Activated naive CD4-positive, alpha-beta T cell treated with anti-CD3 and anti-CD28 coated beads for 36 hours (primary cell): ENCODE results near the gene OAS3. TPM values are rescaled to one million over a fixed set of nuclear protein-coding genes. Genes with fewer than 3 reads are reported as not detected.
A peak's percentile ranks its signal among the peaks of the same experiment; 100 is the strongest.

Experiments
- CTCF ChIA-PET: fragments of 350-600 bp; sonication (Branson Sonifier 250); formaldehyde crosslinking; loops from one replicate; lab custom pipeline; 2021; ENCODE audit warnings: antibody characterized with exemption; lab: Charles Lee
- DNase-seq: peaks from one replicate; pipeline ENCODE4 v3.0.0-alpha.2; 2020
- H3K27ac Mint-ChIP-seq: one replicate; pipeline ENCODE4 v1.8.0; 2021; ENCODE audit warnings: mild to moderate bottlenecking, mixed read lengths
- H3K27me3 Mint-ChIP-seq: one replicate; pipeline ENCODE4 v1.8.0; 2021; ENCODE audit warnings: low read depth, mixed read lengths
- H3K36me3 Mint-ChIP-seq: one replicate; pipeline ENCODE4 v1.8.0; 2021; ENCODE audit warnings: low read depth, mixed read lengths
- H3K4me1 Mint-ChIP-seq: one replicate; pipeline ENCODE4 v1.8.0; 2021; ENCODE audit warnings: low read depth, mixed read lengths
- H3K4me3 Mint-ChIP-seq: one replicate; pipeline ENCODE4 v1.8.0; 2021; ENCODE audit warnings: mild to moderate bottlenecking, moderate library complexity, mixed read lengths
- H3K9me3 Mint-ChIP-seq: one replicate; pipeline ENCODE4 v1.8.0; 2021; ENCODE audit warnings: mixed read lengths
- intact Hi-C: fragments of 100-400 bp; cut with micrococcal nuclease; formaldehyde crosslinking; loops from one replicate; pipeline ENCODE4 v1.15.1; 2023
- total RNA-seq, 2 experiments: library from RNA; stranded (reverse); gene quantifications; one replicate each; pipeline ENCODE4 v1.2.3, GENCODE V29; 2021

OAS3 gene
- total RNA-seq, 2 experiments from 2014 or later: 26.1 to 28.0 TPM

DNA sequence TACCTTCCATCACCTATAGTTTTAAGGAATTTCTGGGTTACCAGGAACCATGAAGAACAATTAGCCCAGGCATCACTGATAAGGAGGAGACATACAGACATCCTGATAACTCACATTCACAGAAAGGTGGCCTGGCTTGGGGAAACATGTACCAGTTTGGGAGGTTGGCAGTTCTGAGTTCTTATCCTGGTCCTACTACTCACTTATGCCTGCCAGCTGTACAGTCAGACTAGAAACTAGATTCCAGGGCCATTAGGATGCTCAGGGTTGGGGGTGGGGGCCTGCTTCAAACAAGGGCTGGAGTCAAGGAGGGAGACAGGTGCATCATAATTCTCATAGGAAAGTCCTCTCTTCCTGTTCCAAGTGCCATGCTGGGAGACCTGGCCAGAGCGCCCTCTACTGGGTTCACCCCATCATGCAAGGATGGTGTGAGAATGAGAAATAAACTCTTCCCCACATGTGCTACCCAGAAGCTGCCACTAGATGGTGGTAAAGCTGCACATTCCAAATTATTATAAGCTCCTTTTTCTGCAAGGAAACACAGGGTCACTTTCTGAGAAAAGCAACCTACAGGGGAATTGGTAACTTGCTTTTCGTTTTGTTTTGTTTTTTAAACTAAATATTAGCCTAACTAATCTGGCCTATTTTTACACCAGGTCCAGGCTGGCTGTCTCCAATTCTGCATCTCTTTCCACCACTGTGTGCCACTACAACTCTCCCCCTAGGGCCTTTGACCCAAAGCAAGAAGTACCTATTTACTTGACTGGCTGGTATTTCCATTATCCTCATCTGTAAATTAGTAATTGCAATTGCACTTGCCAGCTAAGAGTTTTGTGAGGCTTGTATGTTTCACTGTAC is 54.5 kb downstream of the OAS3 start:
- Mint-ChIP-seq H3K9me3 (peaks cover 5% of the 10 kb centered on the region), H3K36me3 (peaks cover 83% of the 10 kb centered on the region), H3K27me3 (no peaks in the 10 kb centered on the region), H3K27ac (peak overlapping the region; percentile 22), H3K4me1 (peaks cover 28% of the 10 kb centered on the region), H3K4me3 (no peak overlapping the region)
- CTCF ChIA-PET: interaction anchor here (0.6 to 4.0 kb wide), 61 partner anchors 9 to 246 kb away, joined by 3 to 68 read pairs (median 4); partner anchors contain the start of genes OAS2 and OAS3
- DNase-seq: peak; percentile 88
- intact Hi-C loops: loop anchor here (1.0 to 2.0 kb wide), 3 partner anchors 39 to 161 kb away; no protein-coding TSS in a partner anchor

DNA sequence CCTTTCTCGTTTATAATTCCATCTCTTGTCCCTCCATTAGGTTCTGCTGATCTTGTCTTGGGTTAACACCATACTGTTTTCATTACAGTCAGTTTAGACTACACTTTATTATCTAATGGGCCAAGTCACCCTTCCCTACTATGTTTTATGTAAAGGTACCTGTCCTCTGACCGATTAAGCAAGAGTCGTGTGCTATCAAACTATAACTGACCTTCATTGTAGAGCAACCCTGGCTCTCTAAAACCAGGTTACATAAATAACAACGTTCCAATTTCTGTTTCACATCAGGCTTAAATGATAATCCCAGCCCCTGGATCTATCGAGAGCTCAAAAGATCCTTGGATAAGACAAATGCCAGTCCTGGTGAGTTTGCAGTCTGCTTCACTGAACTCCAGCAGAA is 56.7 kb downstream of the OAS3 start:
- CTCF ChIA-PET: interaction anchor here (0.9 to 4.0 kb wide), 3 partner anchors 12 to 94 kb away, joined by 5 to 30 read pairs (median 29); no protein-coding TSS in a partner anchor

DNA sequence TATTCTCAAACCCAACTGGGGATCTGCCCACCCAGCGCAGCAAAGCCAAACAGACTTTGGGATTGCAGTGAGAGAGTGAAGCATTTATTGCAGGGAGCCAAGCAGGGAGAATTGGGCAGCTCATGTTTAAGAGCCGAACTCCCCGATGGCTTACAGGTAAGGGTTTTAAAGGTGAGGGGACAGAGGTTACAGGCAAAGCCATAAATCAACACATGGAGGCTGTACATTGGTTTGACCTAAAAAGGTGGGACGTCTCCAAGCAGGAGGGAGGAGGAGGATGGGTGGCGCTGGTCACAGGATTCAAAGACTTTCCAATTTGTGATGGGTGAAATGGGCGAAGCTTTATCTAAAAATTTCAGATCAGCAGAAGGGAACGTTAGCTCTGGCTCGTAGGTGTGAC is 58.2 kb downstream of the OAS3 start:
- H3K27ac Mint-ChIP-seq: no peak overlapping the region
- peaks cover 8% of the 10 kb centered on the region for H3K4me1 Mint-ChIP-seq
- peaks cover 81% of the 10 kb centered on the region for H3K36me3 Mint-ChIP-seq
- H3K27me3 Mint-ChIP-seq: no peaks in the 10 kb centered on the region
- CTCF ChIA-PET: no interaction called here
- DNase-seq: no peak
- peaks cover 5% of the 10 kb centered on the region for H3K9me3 Mint-ChIP-seq
- intact Hi-C loops: no loop called here
- H3K4me3 Mint-ChIP-seq: no peak overlapping the region

More for the DNA sequence above, 56.7 kb downstream of the OAS3 start:
- Mint-ChIP-seq H3K4me3 (no peak overlapping the region), H3K36me3 (peaks cover 79% of the 10 kb centered on the region), H3K27me3 (no peaks in the 10 kb centered on the region), H3K27ac (no peak overlapping the region), H3K4me1 (peaks cover 8% of the 10 kb centered on the region), H3K9me3 (peaks cover 5% of the 10 kb centered on the region)
- intact Hi-C loops: no loop called here
- no peak for DNase-seq

DNA sequence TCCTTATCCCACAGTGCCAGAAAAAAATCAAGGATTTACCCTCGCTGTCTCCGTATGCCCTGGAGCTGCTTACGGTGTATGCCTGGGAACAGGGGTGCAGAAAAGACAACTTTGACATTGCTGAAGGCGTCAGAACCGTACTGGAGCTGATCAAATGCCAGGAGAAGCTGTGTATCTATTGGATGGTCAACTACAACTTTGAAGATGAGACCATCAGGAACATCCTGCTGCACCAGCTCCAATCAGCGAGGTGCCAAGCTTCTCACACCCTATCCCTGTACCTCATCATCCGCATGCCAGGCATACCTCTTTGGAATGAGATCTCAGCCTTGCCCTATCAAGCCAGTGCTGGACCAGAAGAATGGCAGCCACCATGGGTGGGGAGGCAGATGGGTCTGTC is 59.2 kb downstream of the OAS3 start:
- H3K36me3 Mint-ChIP-seq: peaks cover 77% of the 10 kb centered on the region
- H3K27ac Mint-ChIP-seq: no peak overlapping the region
- no peaks in the 10 kb centered on the region for H3K27me3 Mint-ChIP-seq
- intact Hi-C loops: no loop called here
- CTCF ChIA-PET: interaction anchor here (0.7 kb wide), 2 partner anchors 12 to 96 kb away, joined by 3 read pairs; no protein-coding TSS in a partner anchor
- no peak overlapping the region for H3K4me3 Mint-ChIP-seq
- DNase-seq: no peak
- peaks cover 7% of the 10 kb centered on the region for H3K4me1 Mint-ChIP-seq
- no peaks in the 10 kb centered on the region for H3K9me3 Mint-ChIP-seq

- CTCF ChIA-PET: interaction anchor here (0.6 kb wide), 1 partner anchor 167 kb away, joined by 3 read pairs; no protein-coding TSS in a partner anchor
- H3K27ac Mint-ChIP-seq: no peak overlapping the region
- H3K4me1 Mint-ChIP-seq: peaks cover 2% of the 10 kb centered on the region
- no peaks in the 10 kb centered on the region for H3K9me3 Mint-ChIP-seq
- no peak for DNase-seq
- intact Hi-C loops: no loop called here
- H3K4me3 Mint-ChIP-seq: no peak overlapping the region
- H3K27me3 Mint-ChIP-seq: no peaks in the 10 kb centered on the region
- H3K36me3 Mint-ChIP-seq: peaks cover 76% of the 10 kb centered on the region
Observed at GRCh38 chr12:112998987-112999767, 60.9 kb downstream of the OAS3 start.

GRCh38 chr12:113000433-113000832 is 62.2 kb downstream of the OAS3 start:
- H3K27me3 Mint-ChIP-seq: no peaks in the 10 kb centered on the region
- no peak for DNase-seq
- H3K27ac Mint-ChIP-seq: no peak overlapping the region
- no peaks in the 10 kb centered on the region for H3K4me1 Mint-ChIP-seq
- peaks cover 73% of the 10 kb centered on the region for H3K36me3 Mint-ChIP-seq
- intact Hi-C loops: no loop called here
- no peak overlapping the region for H3K4me3 Mint-ChIP-seq
- H3K9me3 Mint-ChIP-seq: no peaks in the 10 kb centered on the region
- CTCF ChIA-PET: no interaction called here

GRCh38 chr12:113002155-113002554 is 63.9 kb downstream of the OAS3 start:
- intact Hi-C loops: no loop called here
- H3K9me3 Mint-ChIP-seq: no peaks in the 10 kb centered on the region
- CTCF ChIA-PET: interaction anchor here (1.3 kb wide), 1 partner anchor 9 kb away, joined by 8 read pairs; no protein-coding TSS in a partner anchor
- peaks cover 67% of the 10 kb centered on the region for H3K36me3 Mint-ChIP-seq
- no peaks in the 10 kb centered on the region for H3K4me1 Mint-ChIP-seq
- no peak overlapping the region for H3K27ac Mint-ChIP-seq
- H3K27me3 Mint-ChIP-seq: no peaks in the 10 kb centered on the region
- no peak overlapping the region for H3K4me3 Mint-ChIP-seq
- DNase-seq: no peak

DNA sequence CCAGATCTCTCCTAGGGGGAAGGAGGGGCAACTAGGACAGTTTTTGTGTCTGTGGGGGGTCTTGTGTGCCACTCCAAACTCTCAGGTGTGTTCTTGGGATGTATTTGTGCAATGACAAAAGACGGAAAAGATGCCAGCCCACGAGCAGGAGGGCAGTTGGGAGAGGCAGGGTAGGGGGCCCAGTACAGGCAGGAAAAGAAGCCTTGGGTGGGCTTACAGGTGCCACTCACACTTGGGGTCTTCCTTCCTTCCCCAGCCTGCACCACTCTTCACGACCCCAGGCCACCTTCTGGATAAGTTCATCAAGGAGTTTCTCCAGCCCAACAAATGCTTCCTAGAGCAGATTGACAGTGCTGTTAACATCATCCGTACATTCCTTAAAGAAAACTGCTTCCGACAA is 64.4 kb downstream of the OAS3 start:
- no peaks in the 10 kb centered on the region for H3K4me1 Mint-ChIP-seq
- no peak for DNase-seq
- intact Hi-C loops: no loop called here
- H3K9me3 Mint-ChIP-seq: no peaks in the 10 kb centered on the region
- no peaks in the 10 kb centered on the region for H3K27me3 Mint-ChIP-seq
- H3K27ac Mint-ChIP-seq: peak overlapping the region; percentile 50
- H3K4me3 Mint-ChIP-seq: no peak overlapping the region
- CTCF ChIA-PET: interaction anchor here (1.1 kb wide), 1 partner anchor 9 kb away, joined by 5 read pairs; no protein-coding TSS in a partner anchor
- peaks cover 66% of the 10 kb centered on the region for H3K36me3 Mint-ChIP-seq

GRCh38 chr12:113003636-113004035 is 65.4 kb downstream of the OAS3 start:
- no peak overlapping the region for H3K4me3 Mint-ChIP-seq
- no peaks in the 10 kb centered on the region for H3K4me1 Mint-ChIP-seq
- no peaks in the 10 kb centered on the region for H3K9me3 Mint-ChIP-seq
- no peak overlapping the region for H3K27ac Mint-ChIP-seq
- H3K27me3 Mint-ChIP-seq: no peaks in the 10 kb centered on the region
- peaks cover 63% of the 10 kb centered on the region for H3K36me3 Mint-ChIP-seq
- intact Hi-C loops: no loop called here
- CTCF ChIA-PET: interaction anchor here (0.7 to 1.1 kb wide), 2 partner anchors 10 to 106 kb away, joined by 4 to 5 read pairs; no protein-coding TSS in a partner anchor
- DNase-seq: no peak

- Mint-ChIP-seq H3K27ac (no peak overlapping the region), H3K4me3 (no peak overlapping the region), H3K27me3 (no peaks in the 10 kb centered on the region), H3K36me3 (peaks cover 67% of the 10 kb centered on the region), H3K4me1 (no peaks in the 10 kb centered on the region), H3K9me3 (peaks cover 7% of the 10 kb centered on the region)
- CTCF ChIA-PET: interaction anchor here (0.6 to 3.9 kb wide), 4 partner anchors 12 to 376 kb away, joined by 3 to 30 read pairs (median 3); no protein-coding TSS in a partner anchor
- intact Hi-C loops: no loop called here
- DNase-seq: no peak
Observed at GRCh38 chr12:113005762-113006161, 67.5 kb downstream of the OAS3 start.

DNA sequence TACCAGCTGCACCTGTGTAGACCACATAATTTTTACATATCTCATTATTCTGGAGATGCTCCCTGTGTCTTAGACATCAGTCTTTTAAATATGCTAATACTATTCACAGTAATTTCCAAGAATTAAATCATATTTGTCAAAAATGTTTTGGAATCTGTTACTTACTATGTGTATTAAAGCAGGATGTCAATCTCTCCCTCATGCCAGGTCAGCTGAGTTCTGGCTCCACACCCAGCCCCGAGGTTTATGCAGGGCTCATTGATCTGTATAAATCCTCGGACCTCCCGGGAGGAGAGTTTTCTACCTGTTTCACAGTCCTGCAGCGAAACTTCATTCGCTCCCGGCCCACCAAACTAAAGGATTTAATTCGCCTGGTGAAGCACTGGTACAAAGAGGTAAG is 67.9 kb downstream of the OAS3 start:
- DNase-seq: no peak
- Mint-ChIP-seq H3K9me3 (peaks cover 11% of the 10 kb centered on the region), H3K36me3 (peaks cover 69% of the 10 kb centered on the region), H3K4me1 (no peaks in the 10 kb centered on the region), H3K27me3 (no peaks in the 10 kb centered on the region), H3K4me3 (no peak overlapping the region), H3K27ac (no peak overlapping the region)
- intact Hi-C loops: no loop called here
- CTCF ChIA-PET: interaction anchor here (0.6 to 3.9 kb wide), 4 partner anchors 13 to 377 kb away, joined by 3 to 30 read pairs (median 3); no protein-coding TSS in a partner anchor

GRCh38 chr12:113006641-113007040 is 68.4 kb downstream of the OAS3 start:
- intact Hi-C loops: no loop called here
- Mint-ChIP-seq H3K27me3 (no peaks in the 10 kb centered on the region), H3K9me3 (peaks cover 11% of the 10 kb centered on the region), H3K27ac (no peak overlapping the region), H3K36me3 (peaks cover 71% of the 10 kb centered on the region), H3K4me3 (no peak overlapping the region), H3K4me1 (no peaks in the 10 kb centered on the region)
- CTCF ChIA-PET: interaction anchor here (0.7 to 3.9 kb wide), 7 partner anchors 11 to 107 kb away, joined by 3 to 30 read pairs (median 3); no protein-coding TSS in a partner anchor
- DNase-seq: no peak
